ENCODE results near the gene SLC25A34.

GRCh38 chr1:15757016-15757543 lies 21.0 kb downstream of the SLC25A34 start:
- TF ChIP-seq, protein P1, sequence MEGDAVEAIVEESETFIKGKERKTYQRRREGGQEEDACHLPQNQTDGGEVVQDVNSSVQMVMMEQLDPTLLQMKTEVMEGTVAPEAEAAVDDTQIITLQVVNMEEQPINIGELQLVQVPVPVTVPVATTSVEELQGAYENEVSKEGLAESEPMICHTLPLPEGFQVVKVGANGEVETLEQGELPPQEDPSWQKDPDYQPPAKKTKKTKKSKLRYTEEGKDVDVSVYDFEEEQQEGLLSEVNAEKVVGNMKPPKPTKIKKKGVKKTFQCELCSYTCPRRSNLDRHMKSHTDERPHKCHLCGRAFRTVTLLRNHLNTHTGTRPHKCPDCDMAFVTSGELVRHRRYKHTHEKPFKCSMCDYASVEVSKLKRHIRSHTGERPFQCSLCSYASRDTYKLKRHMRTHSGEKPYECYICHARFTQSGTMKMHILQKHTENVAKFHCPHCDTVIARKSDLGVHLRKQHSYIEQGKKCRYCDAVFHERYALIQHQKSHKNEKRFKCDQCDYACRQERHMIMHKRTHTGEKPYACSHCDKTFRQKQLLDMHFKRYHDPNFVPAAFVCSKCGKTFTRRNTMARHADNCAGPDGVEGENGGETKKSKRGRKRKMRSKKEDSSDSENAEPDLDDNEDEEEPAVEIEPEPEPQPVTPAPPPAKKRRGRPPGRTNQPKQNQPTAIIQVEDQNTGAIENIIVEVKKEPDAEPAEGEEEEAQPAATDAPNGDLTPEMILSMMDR (IDR thresholded peaks at IDR 0.05) = no peak
- no peak for TF ChIP-seq POLR2A (IDR thresholded peaks at IDR 0.05)

All from suprapubic skin (tissue), 3 donors.